Measurements from ENCODE around the gene LAGE3.

Gene LAGE3

DNA sequence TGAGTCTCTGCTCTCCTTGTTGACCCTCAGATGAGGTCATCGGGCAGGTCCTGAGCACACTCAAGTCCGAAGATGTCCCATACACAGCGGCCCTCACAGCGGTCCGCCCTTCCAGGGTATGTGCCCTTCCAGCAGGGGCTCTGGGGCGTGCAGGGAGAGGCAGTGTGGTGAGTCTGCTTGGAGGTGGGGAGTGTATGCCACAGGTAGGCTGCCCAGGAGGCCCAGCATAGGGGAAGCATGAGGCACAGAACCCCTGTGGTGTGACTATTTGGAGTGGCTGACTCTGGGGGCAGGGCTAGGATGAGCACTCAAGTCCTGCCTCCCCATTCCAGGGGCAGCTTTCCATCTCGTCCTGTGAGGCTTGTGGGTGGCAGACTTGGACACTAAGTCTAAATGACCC, 45.5 kb downstream of the LAGE3 start:
- H4K20me1 ChIP-seq (ENCODE audit: insufficient read depth, low read length), result no peaks in the 10 kb centered on the region
- H3K9me3 ChIP-seq (ENCODE audit: insufficient read depth, low read length), result no peaks in the 10 kb centered on the region
- peaks cover 32% of the 10 kb centered on the region for H3K79me2 ChIP-seq (ENCODE audit: low read length)
- no peak overlapping the region for H3K9ac ChIP-seq (ENCODE audit: low read length)
- no peak overlapping the region for H3K27ac ChIP-seq (ENCODE audit: low read length)
- peaks cover 17% of the 10 kb centered on the region for H3K4me1 ChIP-seq (ENCODE audit: low read length)
- H3K4me2 ChIP-seq (ENCODE audit: low read length), result no peak overlapping the region
- H3K36me3 ChIP-seq (replicated peaks; ENCODE audit: low read depth, low read length), result peaks cover 6% of the 10 kb centered on the region
- TF ChIP-seq EZH2phosphoT487 (IDR thresholded peaks at IDR 0.05; ENCODE audit: low read depth), result no peak
- TF ChIP-seq, protein P1, sequence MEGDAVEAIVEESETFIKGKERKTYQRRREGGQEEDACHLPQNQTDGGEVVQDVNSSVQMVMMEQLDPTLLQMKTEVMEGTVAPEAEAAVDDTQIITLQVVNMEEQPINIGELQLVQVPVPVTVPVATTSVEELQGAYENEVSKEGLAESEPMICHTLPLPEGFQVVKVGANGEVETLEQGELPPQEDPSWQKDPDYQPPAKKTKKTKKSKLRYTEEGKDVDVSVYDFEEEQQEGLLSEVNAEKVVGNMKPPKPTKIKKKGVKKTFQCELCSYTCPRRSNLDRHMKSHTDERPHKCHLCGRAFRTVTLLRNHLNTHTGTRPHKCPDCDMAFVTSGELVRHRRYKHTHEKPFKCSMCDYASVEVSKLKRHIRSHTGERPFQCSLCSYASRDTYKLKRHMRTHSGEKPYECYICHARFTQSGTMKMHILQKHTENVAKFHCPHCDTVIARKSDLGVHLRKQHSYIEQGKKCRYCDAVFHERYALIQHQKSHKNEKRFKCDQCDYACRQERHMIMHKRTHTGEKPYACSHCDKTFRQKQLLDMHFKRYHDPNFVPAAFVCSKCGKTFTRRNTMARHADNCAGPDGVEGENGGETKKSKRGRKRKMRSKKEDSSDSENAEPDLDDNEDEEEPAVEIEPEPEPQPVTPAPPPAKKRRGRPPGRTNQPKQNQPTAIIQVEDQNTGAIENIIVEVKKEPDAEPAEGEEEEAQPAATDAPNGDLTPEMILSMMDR (IDR thresholded peaks at IDR 0.05; ENCODE audit: low read depth, low read length), result no peak
- no peak overlapping the region for H2AFZ ChIP-seq (ENCODE audit: low read depth, low read length)
- H3K27me3 ChIP-seq (ENCODE audit: low read depth, low read length), result no peaks in the 10 kb centered on the region
- H3K4me3 ChIP-seq (ENCODE audit: low read length), result no peak overlapping the region

DNA sequence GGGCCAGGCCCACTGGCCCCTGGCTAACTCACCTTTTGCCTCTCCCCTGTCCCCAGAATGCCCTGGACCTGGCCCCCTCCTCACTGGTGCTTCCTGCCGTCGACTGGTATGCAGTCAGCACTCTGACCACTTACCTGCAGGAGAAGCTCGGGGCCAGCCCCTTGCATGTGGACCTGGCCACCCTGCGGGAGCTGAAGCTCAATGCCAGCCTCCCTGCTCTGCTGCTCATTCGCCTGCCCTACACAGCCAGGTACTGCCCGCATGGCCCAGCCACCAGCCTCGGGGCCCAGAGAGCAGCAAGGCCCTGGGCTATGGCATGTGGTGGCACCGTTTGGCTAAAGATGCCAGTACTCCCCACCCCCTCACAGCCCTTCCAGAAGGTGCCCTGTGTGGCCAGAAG, 46.9 kb downstream of the LAGE3 start:
- H3K36me3 ChIP-seq (replicated peaks; ENCODE audit: low read depth, low read length), result peaks cover 6% of the 10 kb centered on the region
- no peak overlapping the region for H3K9ac ChIP-seq (ENCODE audit: low read length)
- no peak overlapping the region for H3K4me3 ChIP-seq (ENCODE audit: low read length)
- no peak overlapping the region for H3K4me2 ChIP-seq (ENCODE audit: low read length)
- H2AFZ ChIP-seq (ENCODE audit: low read depth, low read length), result no peak overlapping the region
- no peak overlapping the region for H3K27ac ChIP-seq (ENCODE audit: low read length)
- peaks cover 16% of the 10 kb centered on the region for H3K4me1 ChIP-seq (ENCODE audit: low read length)
- H3K79me2 ChIP-seq (ENCODE audit: low read length), result peaks cover 24% of the 10 kb centered on the region
- no peaks in the 10 kb centered on the region for H3K27me3 ChIP-seq (ENCODE audit: low read depth, low read length)
- no peaks in the 10 kb centered on the region for H3K9me3 ChIP-seq (ENCODE audit: insufficient read depth, low read length)
- no peak for TF ChIP-seq EZH2phosphoT487 (IDR thresholded peaks at IDR 0.05; ENCODE audit: low read depth)
- TF ChIP-seq, protein P1 (IDR thresholded peaks at IDR 0.05; ENCODE audit: low read depth, low read length), result no peak
- H4K20me1 ChIP-seq (ENCODE audit: insufficient read depth, low read length), result no peaks in the 10 kb centered on the region

DNA sequence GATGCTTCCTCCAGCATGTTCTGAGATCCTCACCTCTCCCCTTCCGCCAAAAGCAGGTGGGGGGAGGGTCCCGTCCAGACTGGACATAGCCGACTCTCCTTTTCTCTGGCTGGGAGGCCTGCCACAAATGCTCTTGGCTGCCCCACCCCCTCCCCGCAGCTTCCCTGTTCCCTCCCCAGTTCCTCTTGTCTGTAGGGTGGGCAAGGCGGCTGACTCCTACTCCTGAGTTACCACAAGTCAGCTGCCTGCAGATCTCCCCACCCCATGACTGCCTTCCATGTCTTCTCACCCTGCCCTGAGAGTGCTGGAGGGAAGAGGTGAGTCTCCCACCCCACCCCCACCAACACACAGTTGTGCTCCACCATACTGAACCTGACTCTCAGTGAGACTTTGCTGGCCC, 47.7 kb downstream of the LAGE3 start:
- Histone ChIP-seq H2AFZ (ENCODE audit: low read depth, low read length) (no peak overlapping the region), H4K20me1 (ENCODE audit: insufficient read depth, low read length) (no peaks in the 10 kb centered on the region), H3K79me2 (ENCODE audit: low read length) (peaks cover 22% of the 10 kb centered on the region), H3K9me3 (ENCODE audit: insufficient read depth, low read length) (no peaks in the 10 kb centered on the region), H3K9ac (ENCODE audit: low read length) (no peak overlapping the region), H3K4me1 (ENCODE audit: low read length) (peaks cover 14% of the 10 kb centered on the region), H3K4me2 (ENCODE audit: low read length) (no peak overlapping the region), H3K36me3 (replicated peaks; ENCODE audit: low read depth, low read length) (peaks cover 6% of the 10 kb centered on the region), H3K27ac (ENCODE audit: low read length) (no peak overlapping the region), H3K27me3 (ENCODE audit: low read depth, low read length) (no peaks in the 10 kb centered on the region), H3K4me3 (ENCODE audit: low read length) (no peak overlapping the region)
- TF ChIP-seq EZH2phosphoT487 (IDR thresholded peaks at IDR 0.05; ENCODE audit: low read depth), result no peak
- TF ChIP-seq, protein P1 (IDR thresholded peaks at IDR 0.05; ENCODE audit: low read depth, low read length), result no peak

DNA sequence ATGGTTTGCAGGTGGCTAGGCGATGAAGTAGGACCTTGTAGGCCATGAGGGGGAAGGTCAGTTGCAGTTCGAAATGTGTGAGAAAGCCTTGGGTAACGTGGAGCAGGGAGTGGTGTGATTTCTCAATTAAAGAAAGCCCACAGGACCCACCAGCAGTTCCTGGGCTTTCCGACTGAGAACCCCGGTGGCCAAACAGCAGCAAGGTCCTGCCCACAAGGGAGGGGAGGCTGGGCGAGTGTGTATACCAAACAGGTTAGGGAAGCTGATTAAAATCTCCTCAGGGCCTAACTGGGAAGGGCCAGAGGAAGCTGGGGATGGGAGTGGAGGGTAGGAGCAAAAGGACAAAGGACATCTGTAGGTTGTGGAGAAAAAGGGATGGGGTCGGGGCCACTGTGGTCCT, 48.2 kb downstream of the LAGE3 start:
- Histone ChIP-seq H3K4me1 (ENCODE audit: low read length) (peaks cover 12% of the 10 kb centered on the region), H3K4me3 (ENCODE audit: low read length) (no peak overlapping the region), H3K9me3 (ENCODE audit: insufficient read depth, low read length) (no peaks in the 10 kb centered on the region), H3K27me3 (ENCODE audit: low read depth, low read length) (no peaks in the 10 kb centered on the region), H2AFZ (ENCODE audit: low read depth, low read length) (no peak overlapping the region), H3K9ac (ENCODE audit: low read length) (no peak overlapping the region), H3K27ac (ENCODE audit: low read length) (no peak overlapping the region), H3K79me2 (ENCODE audit: low read length) (peaks cover 22% of the 10 kb centered on the region), H3K36me3 (replicated peaks; ENCODE audit: low read depth, low read length) (peaks cover 2% of the 10 kb centered on the region), H3K4me2 (ENCODE audit: low read length) (no peak overlapping the region), H4K20me1 (ENCODE audit: insufficient read depth, low read length) (no peaks in the 10 kb centered on the region)
- TF ChIP-seq, protein P1 (IDR thresholded peaks at IDR 0.05; ENCODE audit: low read depth, low read length), result no peak
- no peak for TF ChIP-seq EZH2phosphoT487 (IDR thresholded peaks at IDR 0.05; ENCODE audit: low read depth)

Data from OCI-LY3 (cell line).